ENCODE results near the gene TPMT. TPM values are rescaled to one million over a fixed set of nuclear protein-coding genes. Genes with fewer than 3 reads are reported as not detected.

TPMT gene
- total RNA-seq, 1 experiment from 2014 or later = 9.7 TPM

- POLR2A ChIA-PET = interaction anchor here (0.7 kb wide), 1 partner anchor 22 kb away, joined by 4 read pairs; no protein-coding TSS in a partner anchor
- no peaks in the 10 kb centered on the region for H3K36me3 ChIP-seq (ENCODE audit: control insufficient read depth, insufficient read depth, low read length)
These were observed 25.0 kb upstream of the TPMT start for GRCh38 chr6:18179770-18180356.

GRCh38 chr6:18178960-18179615 lies 24.2 kb upstream of the TPMT start:
- TF ChIP-seq POLR2AphosphoS5 (IDR thresholded peaks at IDR 0.05; ENCODE audit: low read depth, low read length) (no peak), REST (IDR thresholded peaks at IDR 0.05; ENCODE audit: insufficient read depth in 1 of 2, low read depth in 2 of 2, low read length in 1 of 2) (no peak)
- intact Hi-C loops (cut with micrococcal nuclease; ENCODE audit: unreplicated experiment) (no loop called here), in situ Hi-C loops (cut with HindIII; ENCODE audit: low pct_unique_long_range_greater_than_20kb, low sequenced_read_pairs) (no loop called here)
- DNase-seq (ENCODE audit: low read depth, low spot score) (no peak), ATAC-seq (no peak)
- no peaks in the 10 kb centered on the region for H3K9me3 ChIP-seq (ENCODE audit: control insufficient read depth, insufficient read depth, low read depth, low read length)
- BruUV-seq (replicated peaks) = no TSS peak
- no peaks in the 10 kb centered on the region for H3K27me3 ChIP-seq (ENCODE audit: control insufficient read depth, insufficient read depth, low read length)
- no peak overlapping the region for H3K27ac ChIP-seq (ENCODE audit: low read length)
- ChIA-PET POLR2A (interaction anchor here (0.7 kb wide), 1 partner anchor 23 kb away, joined by 4 read pairs; no protein-coding TSS in a partner anchor), CTCF (no interaction called here)
- H3K36me3 ChIP-seq (ENCODE audit: control insufficient read depth, insufficient read depth, low read length) = no peaks in the 10 kb centered on the region
- no peak overlapping the region for H3K4me3 ChIP-seq (ENCODE audit: low read depth in 2 of 2, low read length in 2 of 2)
- no peaks in the 10 kb centered on the region for H3K4me1 ChIP-seq (ENCODE audit: control insufficient read depth, insufficient read depth, low read length)

More at GRCh38 chr6:18179770-18180356, 25.0 kb upstream of the TPMT start:
- in situ Hi-C loops (cut with HindIII; ENCODE audit: low pct_unique_long_range_greater_than_20kb, low sequenced_read_pairs) (no loop called here), intact Hi-C loops (cut with micrococcal nuclease; ENCODE audit: unreplicated experiment) (no loop called here)
- H3K9me3 ChIP-seq (ENCODE audit: control insufficient read depth, insufficient read depth, low read depth, low read length) = no peaks in the 10 kb centered on the region
- ATAC-seq (no peak), DNase-seq (ENCODE audit: low read depth, low spot score) (no peak)
- BruUV-seq (replicated peaks) = no TSS peak
- TF ChIP-seq SIN3A (IDR thresholded peaks at IDR 0.05; ENCODE audit: borderline replicate concordance, insufficient read depth, low read depth, low read length) (no peak), REST (IDR thresholded peaks at IDR 0.05; ENCODE audit: insufficient read depth in 1 of 2, low read depth in 2 of 2, low read length in 1 of 2) (no peak), CTCF (IDR thresholded peaks at IDR 0.05) (no peak), POLR2AphosphoS5 (IDR thresholded peaks at IDR 0.05; ENCODE audit: low read depth, low read length) (no peak)
- H3K27ac ChIP-seq (ENCODE audit: low read length) = no peak overlapping the region
- CTCF ChIA-PET = no interaction called here
- H3K4me3 ChIP-seq (ENCODE audit: low read depth in 2 of 2, low read length in 2 of 2) = no peak overlapping the region
- H3K4me1 ChIP-seq (ENCODE audit: control insufficient read depth, insufficient read depth, low read length) = no peaks in the 10 kb centered on the region
- H3K27me3 ChIP-seq (ENCODE audit: control insufficient read depth, insufficient read depth, low read length) = no peaks in the 10 kb centered on the region

Measured in Panc1 (cell line).